NCI-H128 (cell line): ENCODE measurements around the gene RASGEF1B.

ENCODE experiments used
- DNase-seq: peaks from one replicate; lab custom pipeline; 2025; ENCODE audit not compliant: unreplicated experiment; lab: John Stamatoyannopoulos, UW

RASGEF1B gene

GRCh38 chr4:81466841-81467671, 4.7 kb downstream of the RASGEF1B start:
- peak; percentile 55 for DNase-seq

DNA sequence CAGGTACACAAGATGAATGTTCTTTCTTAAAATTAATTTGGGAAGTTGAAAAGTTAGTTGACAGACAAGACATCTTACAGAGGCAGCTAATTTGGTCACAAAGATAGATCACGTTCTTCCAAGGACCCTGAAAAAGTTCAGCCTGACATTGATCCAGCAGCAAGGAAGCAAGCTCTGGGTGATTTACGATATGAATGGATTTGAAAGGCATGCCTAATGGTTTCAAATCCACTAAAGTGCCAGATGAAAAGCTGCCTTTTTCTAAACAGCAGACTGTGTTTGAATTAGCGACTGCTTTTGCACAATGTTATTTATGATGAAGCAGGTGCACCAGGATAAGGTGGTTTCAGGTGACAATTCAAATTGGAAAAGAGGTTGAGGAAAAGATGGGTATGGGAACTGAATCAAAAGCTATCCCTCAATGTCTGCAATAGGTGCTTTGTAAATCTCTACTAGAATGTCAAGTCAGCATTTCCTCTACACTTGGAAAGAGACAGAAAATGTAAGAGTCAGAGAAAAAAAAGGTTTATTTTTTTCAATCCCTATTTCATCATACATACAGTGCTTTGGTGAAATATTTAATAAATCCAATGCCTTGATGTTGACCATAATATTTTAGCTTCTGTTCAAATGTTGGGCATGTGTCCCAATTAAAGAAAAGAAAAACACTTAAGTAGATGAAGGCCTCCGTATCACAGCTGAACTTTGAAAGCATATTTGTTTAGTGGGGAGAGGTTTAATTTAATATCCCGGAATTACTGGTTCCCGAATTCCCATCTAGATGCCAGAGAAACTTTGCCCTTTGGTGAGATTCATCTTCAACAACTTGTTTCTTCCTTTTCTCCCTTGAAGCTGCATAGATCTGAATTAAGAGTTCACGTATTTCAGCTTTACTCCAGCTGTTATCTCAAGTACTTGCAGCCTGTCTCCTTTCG, 6.0 kb downstream of the RASGEF1B start:
- DNase-seq: peak; percentile 58

- DNase-seq: no peak
These were observed 10.9 kb downstream of the RASGEF1B start for GRCh38 chr4:81460834-81461233.

GRCh38 chr4:81460191-81460701, 11.5 kb downstream of the RASGEF1B start:
- no peak for DNase-seq

GRCh38 chr4:81459228-81459627, 12.5 kb downstream of the RASGEF1B start:
- no peak for DNase-seq

- no peak for DNase-seq
These were observed 13.7 kb downstream of the RASGEF1B start for GRCh38 chr4:81457921-81458520.

DNA sequence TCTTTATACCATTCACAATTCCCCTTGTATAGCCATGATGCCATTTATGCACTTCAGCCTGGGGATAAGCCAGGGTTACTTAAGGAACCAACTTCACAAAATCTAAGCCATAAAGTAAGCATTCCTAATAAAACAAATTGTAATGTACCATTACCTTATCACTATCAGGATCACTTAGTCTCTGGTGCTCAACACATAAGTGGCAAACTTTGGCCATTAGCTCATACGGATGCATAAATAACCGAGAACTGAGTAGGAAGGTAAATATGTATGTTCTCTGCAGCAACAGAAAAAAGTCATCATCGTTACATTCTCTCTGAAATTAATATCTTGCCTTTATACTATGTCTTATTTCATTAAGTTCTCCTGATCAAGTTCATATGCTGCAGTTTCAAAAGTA, 14.4 kb downstream of the RASGEF1B start:
- DNase-seq: no peak

DNA sequence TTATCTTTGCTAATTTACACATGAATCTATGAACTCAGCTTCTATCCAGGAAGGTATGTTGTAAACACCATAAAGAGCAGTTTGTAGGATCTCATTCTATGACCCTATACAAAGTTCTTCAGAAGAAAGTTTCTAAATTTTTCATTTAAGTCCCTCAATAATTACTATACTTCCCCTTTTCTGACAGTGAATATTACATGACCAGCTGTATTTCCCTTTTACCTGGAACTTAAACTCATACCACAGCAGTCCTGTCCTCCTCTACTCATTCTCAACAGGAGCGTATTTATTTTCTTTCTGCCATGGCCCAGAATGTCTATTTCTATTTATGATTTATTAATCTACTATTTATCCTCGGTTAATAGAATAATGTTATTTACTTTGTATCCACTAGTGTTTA, 15.8 kb downstream of the RASGEF1B start:
- no peak for DNase-seq

DNA sequence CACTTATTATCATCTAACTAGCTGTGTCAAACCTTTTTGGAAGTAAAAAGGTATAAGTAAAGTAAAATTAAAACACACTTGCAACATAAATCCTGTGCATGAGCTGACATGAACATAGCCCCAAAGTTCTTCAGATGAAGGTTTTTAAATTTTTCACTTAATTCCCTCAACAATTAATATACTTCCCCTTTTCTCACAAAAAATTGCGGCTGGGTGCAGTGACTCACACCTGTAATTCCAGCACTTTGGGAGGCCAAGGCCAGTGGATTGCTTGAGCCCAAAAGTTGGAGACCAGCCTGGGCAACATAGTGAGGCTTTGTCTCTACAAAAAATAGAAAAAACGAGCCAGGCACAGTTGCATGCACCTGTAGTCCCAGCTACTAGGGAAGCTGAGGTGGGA, 16.8 kb downstream of the RASGEF1B start:
- no peak for DNase-seq

DNA sequence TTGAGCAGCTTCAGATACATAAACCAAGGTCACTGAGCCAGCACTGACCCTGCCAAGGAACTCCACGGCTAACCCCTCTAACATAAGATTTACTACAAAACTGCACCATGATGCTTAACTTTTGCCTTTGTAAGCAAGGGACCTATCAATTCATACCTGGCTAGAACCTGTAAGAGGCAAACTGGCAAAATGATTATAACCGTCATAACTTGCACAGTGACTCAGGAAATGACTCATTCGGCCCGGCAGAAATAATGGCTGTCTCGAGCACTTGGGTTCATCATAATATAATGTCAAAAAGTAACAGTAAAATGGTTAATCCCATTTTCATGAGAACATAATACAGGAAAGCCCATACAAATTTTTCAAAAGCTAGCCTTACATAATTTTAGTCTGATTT, 17.2 kb downstream of the RASGEF1B start:
- no peak for DNase-seq

GRCh38 chr4:81453024-81453423, 18.7 kb downstream of the RASGEF1B start:
- no peak for DNase-seq

- DNase-seq: no peak
These were observed 19.2 kb downstream of the RASGEF1B start for GRCh38 chr4:81452452-81453006.

GRCh38 chr4:81449015-81449414, 22.7 kb downstream of the RASGEF1B start:
- DNase-seq: no peak

GRCh38 chr4:81447566-81448229, 24.0 kb downstream of the RASGEF1B start:
- DNase-seq: no peak

GRCh38 chr4:81446634-81447033, 25.1 kb downstream of the RASGEF1B start:
- DNase-seq: no peak

- DNase-seq: no peak
These were observed 26.5 kb downstream of the RASGEF1B start for GRCh38 chr4:81445196-81445595.

DNA sequence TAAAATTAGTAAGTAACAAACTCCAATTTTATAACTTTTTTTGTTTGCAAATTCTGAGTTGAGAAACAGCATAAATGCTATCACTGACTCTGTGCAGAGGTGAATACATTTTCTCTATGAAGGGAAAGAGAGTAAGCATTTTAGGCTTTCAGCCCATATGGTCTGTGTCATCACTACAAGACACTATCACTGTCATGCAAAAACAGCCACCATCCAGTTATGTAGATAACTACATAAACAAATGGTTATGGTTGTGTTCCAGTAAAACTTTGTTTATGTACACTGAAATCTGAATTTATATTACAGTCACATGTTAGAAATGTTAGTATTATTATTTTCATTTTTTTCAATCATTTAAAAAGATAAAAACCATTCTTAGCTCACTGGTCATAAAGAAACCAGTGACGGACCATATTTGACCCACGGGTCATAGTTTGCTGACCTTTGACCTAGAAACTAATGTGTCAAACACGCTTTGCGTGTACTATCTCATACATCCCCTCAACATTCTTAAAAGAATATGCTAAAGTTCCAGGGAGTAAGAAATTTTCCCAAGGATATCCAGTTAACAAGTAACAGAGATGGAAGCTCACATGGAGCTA, 29.1 kb downstream of the RASGEF1B start:
- DNase-seq: no peak

GRCh38 chr4:81440949-81441348, 30.8 kb downstream of the RASGEF1B start:
- DNase-seq: no peak

- DNase-seq: no peak
These were observed 34.6 kb downstream of the RASGEF1B start for GRCh38 chr4:81436941-81437574.

DNA sequence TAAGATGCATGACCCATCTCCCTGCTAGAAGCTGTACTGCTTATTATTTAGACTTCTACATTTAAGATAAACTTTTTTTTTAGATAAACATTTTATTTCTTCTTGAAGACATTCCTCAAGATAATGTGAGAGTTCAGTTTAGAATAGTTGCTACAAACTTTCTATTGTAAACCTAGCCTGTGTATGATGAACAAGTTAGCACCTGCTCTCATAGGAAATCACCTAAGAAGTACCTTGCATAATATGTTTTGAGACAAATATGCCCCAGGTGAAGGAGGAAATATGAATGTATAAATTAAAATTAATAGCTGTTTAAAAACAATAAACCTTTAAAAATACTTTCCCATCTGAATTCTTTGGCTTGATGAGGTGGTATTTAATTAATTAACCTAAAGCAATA, 35.6 kb downstream of the RASGEF1B start:
- DNase-seq: no peak
